Measurements from ENCODE around the gene LRRTM4. TPM values are rescaled to one million over a fixed set of nuclear protein-coding genes. Genes with fewer than 3 reads are reported as not detected.

Gene LRRTM4
- polyA plus RNA-seq, 1 donor from 2014 or later, result 37.1 TPM

DNA sequence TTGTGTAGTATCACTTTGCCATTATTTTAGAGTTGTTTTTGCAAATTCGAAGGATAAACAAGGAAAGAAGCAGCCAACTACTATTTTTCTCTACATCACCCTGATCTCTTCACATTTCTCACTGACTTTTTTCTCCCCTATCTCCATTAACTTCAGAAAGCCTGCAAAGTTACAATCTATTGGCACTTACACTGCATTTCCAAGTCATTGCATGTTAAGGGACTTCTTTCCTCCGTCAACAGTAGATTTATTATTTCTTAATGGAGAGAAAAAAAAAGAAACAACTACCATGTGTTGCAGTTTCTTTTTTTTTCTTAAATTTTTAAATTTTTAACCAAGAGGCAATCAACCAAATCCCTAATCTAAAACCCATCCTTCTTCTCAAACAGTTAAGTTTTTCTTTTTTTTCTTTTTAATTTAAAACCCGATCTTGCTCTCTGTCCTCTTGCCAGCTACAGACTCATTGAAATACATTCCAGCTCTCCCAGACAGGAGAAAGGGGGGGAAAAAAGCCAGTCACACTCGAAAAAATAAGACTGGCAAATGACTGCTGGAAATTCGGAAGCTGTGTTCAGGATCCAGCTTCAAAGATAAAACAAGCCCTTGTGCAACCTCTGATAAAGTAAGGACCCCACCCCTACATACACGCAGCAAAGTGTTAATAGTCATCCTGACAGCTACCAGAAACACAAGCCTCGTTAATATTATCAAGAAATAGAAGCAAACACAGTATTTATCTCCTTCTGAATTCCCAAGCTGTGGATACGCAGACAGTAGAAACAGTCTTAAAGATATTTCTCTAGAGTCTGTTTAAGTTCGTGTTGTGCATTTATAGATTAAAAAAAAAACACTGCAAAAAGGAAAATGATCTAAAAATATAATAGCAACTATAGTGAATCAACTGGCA lies 1.3 kb downstream of the LRRTM4 start:
- Histone ChIP-seq H3K27me3 (ENCODE audit: insufficient read depth, low read depth, low read length) (no peaks in the 10 kb centered on the region), H3K27ac (ENCODE audit: low read length) (peak overlapping the region; percentile 93), H3F3A (ENCODE audit: insufficient read depth, low read length, poor library complexity, severe bottlenecking) (peaks cover 2% of the 10 kb centered on the region), H3K79me2 (replicated peaks; ENCODE audit: insufficient read depth, low read length) (peaks cover 56% of the 10 kb centered on the region), H2AFZ (ENCODE audit: low read depth, low read length) (no peak overlapping the region), H4K20me1 (ENCODE audit: insufficient read depth) (no peaks in the 10 kb centered on the region), H3K4me2 (ENCODE audit: low read length) (peak overlapping the region; percentile 62), H3K4me3 (ENCODE audit: low read length) (peak overlapping the region; percentile 69), H3K9me3 (ENCODE audit: low read length) (no peaks in the 10 kb centered on the region), H3K9ac (ENCODE audit: low read length) (peak overlapping the region; percentile 81), H3K36me3 (ENCODE audit: insufficient read depth, low read length) (no peaks in the 10 kb centered on the region), H3K9me2 (ENCODE audit: insufficient read depth, low read length) (no peaks in the 10 kb centered on the region)
- TF ChIP-seq, protein P1, sequence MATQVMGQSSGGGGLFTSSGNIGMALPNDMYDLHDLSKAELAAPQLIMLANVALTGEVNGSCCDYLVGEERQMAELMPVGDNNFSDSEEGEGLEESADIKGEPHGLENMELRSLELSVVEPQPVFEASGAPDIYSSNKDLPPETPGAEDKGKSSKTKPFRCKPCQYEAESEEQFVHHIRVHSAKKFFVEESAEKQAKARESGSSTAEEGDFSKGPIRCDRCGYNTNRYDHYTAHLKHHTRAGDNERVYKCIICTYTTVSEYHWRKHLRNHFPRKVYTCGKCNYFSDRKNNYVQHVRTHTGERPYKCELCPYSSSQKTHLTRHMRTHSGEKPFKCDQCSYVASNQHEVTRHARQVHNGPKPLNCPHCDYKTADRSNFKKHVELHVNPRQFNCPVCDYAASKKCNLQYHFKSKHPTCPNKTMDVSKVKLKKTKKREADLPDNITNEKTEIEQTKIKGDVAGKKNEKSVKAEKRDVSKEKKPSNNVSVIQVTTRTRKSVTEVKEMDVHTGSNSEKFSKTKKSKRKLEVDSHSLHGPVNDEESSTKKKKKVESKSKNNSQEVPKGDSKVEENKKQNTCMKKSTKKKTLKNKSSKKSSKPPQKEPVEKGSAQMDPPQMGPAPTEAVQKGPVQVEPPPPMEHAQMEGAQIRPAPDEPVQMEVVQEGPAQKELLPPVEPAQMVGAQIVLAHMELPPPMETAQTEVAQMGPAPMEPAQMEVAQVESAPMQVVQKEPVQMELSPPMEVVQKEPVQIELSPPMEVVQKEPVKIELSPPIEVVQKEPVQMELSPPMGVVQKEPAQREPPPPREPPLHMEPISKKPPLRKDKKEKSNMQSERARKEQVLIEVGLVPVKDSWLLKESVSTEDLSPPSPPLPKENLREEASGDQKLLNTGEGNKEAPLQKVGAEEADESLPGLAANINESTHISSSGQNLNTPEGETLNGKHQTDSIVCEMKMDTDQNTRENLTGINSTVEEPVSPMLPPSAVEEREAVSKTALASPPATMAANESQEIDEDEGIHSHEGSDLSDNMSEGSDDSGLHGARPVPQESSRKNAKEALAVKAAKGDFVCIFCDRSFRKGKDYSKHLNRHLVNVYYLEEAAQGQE (IDR thresholded peaks at IDR 0.05; ENCODE audit: borderline replicate concordance), result peak; percentile 48
- TF ChIP-seq RAD21 (conservative IDR thresholded peaks at IDR 0.05), result peak; percentile 41
- TF ChIP-seq, protein P2, sequence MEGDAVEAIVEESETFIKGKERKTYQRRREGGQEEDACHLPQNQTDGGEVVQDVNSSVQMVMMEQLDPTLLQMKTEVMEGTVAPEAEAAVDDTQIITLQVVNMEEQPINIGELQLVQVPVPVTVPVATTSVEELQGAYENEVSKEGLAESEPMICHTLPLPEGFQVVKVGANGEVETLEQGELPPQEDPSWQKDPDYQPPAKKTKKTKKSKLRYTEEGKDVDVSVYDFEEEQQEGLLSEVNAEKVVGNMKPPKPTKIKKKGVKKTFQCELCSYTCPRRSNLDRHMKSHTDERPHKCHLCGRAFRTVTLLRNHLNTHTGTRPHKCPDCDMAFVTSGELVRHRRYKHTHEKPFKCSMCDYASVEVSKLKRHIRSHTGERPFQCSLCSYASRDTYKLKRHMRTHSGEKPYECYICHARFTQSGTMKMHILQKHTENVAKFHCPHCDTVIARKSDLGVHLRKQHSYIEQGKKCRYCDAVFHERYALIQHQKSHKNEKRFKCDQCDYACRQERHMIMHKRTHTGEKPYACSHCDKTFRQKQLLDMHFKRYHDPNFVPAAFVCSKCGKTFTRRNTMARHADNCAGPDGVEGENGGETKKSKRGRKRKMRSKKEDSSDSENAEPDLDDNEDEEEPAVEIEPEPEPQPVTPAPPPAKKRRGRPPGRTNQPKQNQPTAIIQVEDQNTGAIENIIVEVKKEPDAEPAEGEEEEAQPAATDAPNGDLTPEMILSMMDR (IDR thresholded peaks at IDR 0.05; ENCODE audit: poor library complexity, severe bottlenecking), result no peak
- TF ChIP-seq SMC3 (conservative IDR thresholded peaks at IDR 0.05; ENCODE audit: poor library complexity), result peak; percentile 37

DNA sequence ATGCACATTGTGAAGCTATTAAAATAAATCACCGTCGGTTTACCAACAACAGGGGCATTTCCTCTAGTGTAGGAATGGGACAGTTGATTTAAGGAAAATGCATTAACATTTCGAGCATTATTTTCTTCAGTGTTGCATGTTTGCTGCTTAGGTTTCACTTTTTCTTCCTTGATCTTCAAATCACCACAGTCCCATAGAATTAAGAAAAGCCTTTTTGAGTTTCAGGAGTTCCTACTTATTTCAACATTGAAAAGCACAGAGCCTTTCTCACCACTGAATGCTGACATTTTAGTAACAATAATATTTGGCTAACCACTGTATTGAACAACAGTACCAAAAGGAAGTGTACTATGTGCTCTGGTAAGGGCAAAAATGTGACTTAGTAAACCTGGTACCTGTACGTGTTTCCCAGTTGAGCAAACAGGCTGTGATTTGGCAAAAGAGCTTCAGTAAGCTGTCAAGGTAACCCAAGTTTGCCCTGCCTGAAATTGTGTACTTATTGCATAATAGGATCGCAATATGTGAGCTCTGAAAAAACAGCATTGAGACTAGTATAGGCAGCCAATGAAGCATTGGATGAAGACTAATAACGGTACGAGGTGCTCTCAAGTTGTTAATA lies 2.2 kb downstream of the LRRTM4 start:
- no peaks in the 10 kb centered on the region for H4K20me1 ChIP-seq (ENCODE audit: insufficient read depth)
- H2AFZ ChIP-seq (ENCODE audit: low read depth, low read length), result no peak overlapping the region
- no peaks in the 10 kb centered on the region for H3K36me3 ChIP-seq (ENCODE audit: insufficient read depth, low read length)
- H3K9me2 ChIP-seq (ENCODE audit: insufficient read depth, low read length), result no peaks in the 10 kb centered on the region
- peak overlapping the region; percentile 69 for H3K4me3 ChIP-seq (ENCODE audit: low read length)
- H3K9me3 ChIP-seq (ENCODE audit: low read length), result no peaks in the 10 kb centered on the region
- peak overlapping the region; percentile 93 for H3K27ac ChIP-seq (ENCODE audit: low read length)
- H3K9ac ChIP-seq (ENCODE audit: low read length), result peak overlapping the region; percentile 81
- H3K79me2 ChIP-seq (replicated peaks; ENCODE audit: insufficient read depth, low read length), result peaks cover 65% of the 10 kb centered on the region
- TF ChIP-seq MXI1 (conservative IDR thresholded peaks at IDR 0.05; ENCODE audit: poor library complexity, severe bottlenecking), result no peak
- TF ChIP-seq SMC3 (conservative IDR thresholded peaks at IDR 0.05; ENCODE audit: poor library complexity), result no peak
- TF ChIP-seq, protein P2 (IDR thresholded peaks at IDR 0.05; ENCODE audit: poor library complexity, severe bottlenecking), result no peak
- TF ChIP-seq, protein P1 (IDR thresholded peaks at IDR 0.05; ENCODE audit: borderline replicate concordance), result no peak
- TF ChIP-seq RAD21 (conservative IDR thresholded peaks at IDR 0.05), result no peak
- no peak for TF ChIP-seq EZH2 (IDR thresholded peaks at IDR 0.05; ENCODE audit: borderline replicate concordance, insufficient read depth, low read length, poor library complexity, severe bottlenecking)
- no peak for TF ChIP-seq POLR2AphosphoS5 (IDR thresholded peaks at IDR 0.05)
- no peak for TF ChIP-seq EP300 (conservative IDR thresholded peaks at IDR 0.05; ENCODE audit: poor library complexity, severe bottlenecking)
- TF ChIP-seq TAF1 (IDR thresholded peaks at IDR 0.05; ENCODE audit: low read depth), result no peak
- H3K4me2 ChIP-seq (ENCODE audit: low read length), result peak overlapping the region; percentile 62
- H3F3A ChIP-seq (ENCODE audit: insufficient read depth, low read length, poor library complexity, severe bottlenecking), result peaks cover 2% of the 10 kb centered on the region
- no peaks in the 10 kb centered on the region for H3K27me3 ChIP-seq (ENCODE audit: insufficient read depth, low read depth, low read length)
